ENCODE measurements around the gene AP2A2. TPM values are rescaled to one million over a fixed set of nuclear protein-coding genes. Genes with fewer than 3 reads are reported as not detected.

AP2A2 gene
- total and polyA plus RNA-seq, 5 donors from 2014 or later, result 6.2 to 85.9 (median 7.5) TPM

DNA sequence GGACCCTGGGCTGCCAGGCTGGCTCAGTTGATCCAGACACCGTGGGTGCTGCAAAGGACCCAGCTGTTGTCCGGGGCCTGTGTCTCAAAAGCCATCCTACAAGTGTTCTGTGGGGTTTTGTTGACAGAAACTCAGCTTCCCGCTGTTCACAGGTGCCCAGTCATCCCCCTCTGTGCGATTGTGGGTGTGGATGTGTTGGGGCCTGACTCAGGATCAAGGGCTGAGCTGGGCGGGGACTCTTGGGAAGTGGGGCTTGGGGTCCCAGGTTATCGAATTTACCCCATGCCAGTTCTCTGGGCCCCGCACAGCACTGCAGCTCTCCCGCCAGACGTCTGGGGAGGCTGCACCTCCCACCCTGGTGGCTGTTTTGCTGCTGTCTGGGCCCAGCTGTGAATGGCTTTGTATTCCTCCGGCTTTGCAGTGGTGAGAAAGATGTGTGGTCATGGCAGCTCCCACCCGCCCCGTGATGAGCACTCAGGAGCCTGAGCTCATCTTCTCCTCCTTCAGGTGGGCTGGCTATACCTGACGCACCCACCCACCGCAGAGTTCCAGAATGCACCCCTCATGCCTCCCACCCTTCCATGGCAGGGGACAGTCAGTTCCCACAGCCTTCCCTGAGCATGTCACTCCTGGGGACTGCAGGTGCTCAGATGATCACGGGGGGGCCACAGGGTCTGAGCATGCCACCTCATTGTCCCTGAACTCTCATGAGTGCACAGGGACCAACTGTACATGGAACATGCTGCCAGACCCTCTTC, 3.6 kb upstream of the AP2A2 start:
- no peaks in the 10 kb centered on the region for H3K27me3 Mint-ChIP-seq
- H3K27ac Mint-ChIP-seq, result peak overlapping the region in 1 of 3 donors; percentile 48
- no peaks in the 10 kb centered on the region for H3K9me3 ChIP-seq (ENCODE audit: control insufficient read depth in 2 of 2, low read length in 2 of 2)
- H3K36me3 Mint-ChIP-seq, result no peaks in the 10 kb centered on the region
- no peak overlapping the region for H3K4me3 ChIP-seq (ENCODE audit: low read depth, low read length)
- H3K4me3 Mint-ChIP-seq, result peak overlapping the region in 1 of 4 donors; percentile 58
- no peaks in the 10 kb centered on the region for H3K9me3 Mint-ChIP-seq
- no peak for ATAC-seq (ENCODE audit: low read depth in 2 of 2)
- H3K4me1 Mint-ChIP-seq, result peaks cover 0 to 13% (median 6%) of the 10 kb centered on the region in 4 donors
- no peak for DNase-seq
- H3K27me3 ChIP-seq (ENCODE audit: control insufficient read depth, insufficient read depth, low read length), result no peaks in the 10 kb centered on the region
- peaks cover 9% of the 10 kb centered on the region for H3K4me1 ChIP-seq (ENCODE audit: control insufficient read depth, insufficient read depth, low read length, poor library complexity, severe bottlenecking)
- no peaks in the 10 kb centered on the region for H3K36me3 ChIP-seq (ENCODE audit: control insufficient read depth, insufficient read depth, low read length)
- no peak overlapping the region for H3K27ac ChIP-seq (ENCODE audit: insufficient read depth, low read length, poor library complexity, severe bottlenecking)

DNA sequence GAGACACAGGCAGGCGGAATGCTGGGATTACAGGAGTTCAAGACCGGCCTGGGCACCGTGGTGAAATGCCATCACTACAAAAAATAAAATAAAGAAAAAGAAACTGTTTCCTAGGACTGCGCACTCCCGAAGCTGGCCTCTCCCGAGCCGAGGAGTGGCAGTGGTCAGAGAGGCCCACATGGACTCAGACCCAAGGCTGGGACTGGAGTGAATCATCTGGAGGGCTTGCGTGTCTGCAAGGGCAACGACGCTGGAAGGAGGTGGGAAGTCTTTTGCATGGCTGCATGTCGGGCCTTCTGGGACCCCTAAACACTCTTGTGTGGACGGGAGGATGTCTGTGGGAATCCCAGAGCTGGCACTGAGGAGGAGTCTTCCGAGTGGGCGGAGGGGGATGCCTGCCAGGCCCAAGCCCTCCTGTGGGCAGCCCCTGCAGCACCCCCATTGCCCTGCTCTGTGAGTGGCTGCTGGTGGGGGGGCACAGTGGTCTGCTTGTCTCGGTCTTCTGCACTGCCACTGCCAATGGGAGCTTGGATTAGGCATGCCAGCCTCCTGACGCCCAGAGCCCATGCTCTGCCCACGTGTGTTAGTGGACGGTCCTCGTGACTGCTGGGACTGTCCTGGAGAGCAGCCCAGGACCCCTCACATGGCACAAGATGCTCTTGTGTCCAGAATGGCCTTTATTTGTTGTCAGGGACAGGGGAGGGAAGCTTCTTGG, 1.8 kb upstream of the AP2A2 start:
- Histone ChIP-seq H3K27ac (ENCODE audit: insufficient read depth, low read length, poor library complexity, severe bottlenecking) (no peak overlapping the region), H3K36me3 (ENCODE audit: control insufficient read depth, insufficient read depth, low read length) (no peaks in the 10 kb centered on the region), H3K4me1 (ENCODE audit: control insufficient read depth, insufficient read depth, low read length, poor library complexity, severe bottlenecking) (peaks cover 27% of the 10 kb centered on the region), H3K4me3 (ENCODE audit: low read depth, low read length) (no peak overlapping the region), H3K27me3 (ENCODE audit: control insufficient read depth, insufficient read depth, low read length) (no peaks in the 10 kb centered on the region), H3K9me3 (ENCODE audit: control insufficient read depth in 2 of 2, low read length in 2 of 2) (no peaks in the 10 kb centered on the region)
- peaks cover 4% of the 10 kb centered on the region for H3K27me3 Mint-ChIP-seq
- H3K4me1 Mint-ChIP-seq, result peaks cover 14 to 31% (median 19%) of the 10 kb centered on the region in 4 donors
- peak overlapping the region in 3 of 4 donors; percentile 21 to 67 (median 59) for H3K4me3 Mint-ChIP-seq
- H3K27ac Mint-ChIP-seq, result no peak overlapping the region
- no peaks in the 10 kb centered on the region for H3K9me3 Mint-ChIP-seq
- DNase-seq, result no peak
- no peaks in the 10 kb centered on the region for H3K36me3 Mint-ChIP-seq
- ATAC-seq (ENCODE audit: low read depth in 2 of 2), result no peak

DNA sequence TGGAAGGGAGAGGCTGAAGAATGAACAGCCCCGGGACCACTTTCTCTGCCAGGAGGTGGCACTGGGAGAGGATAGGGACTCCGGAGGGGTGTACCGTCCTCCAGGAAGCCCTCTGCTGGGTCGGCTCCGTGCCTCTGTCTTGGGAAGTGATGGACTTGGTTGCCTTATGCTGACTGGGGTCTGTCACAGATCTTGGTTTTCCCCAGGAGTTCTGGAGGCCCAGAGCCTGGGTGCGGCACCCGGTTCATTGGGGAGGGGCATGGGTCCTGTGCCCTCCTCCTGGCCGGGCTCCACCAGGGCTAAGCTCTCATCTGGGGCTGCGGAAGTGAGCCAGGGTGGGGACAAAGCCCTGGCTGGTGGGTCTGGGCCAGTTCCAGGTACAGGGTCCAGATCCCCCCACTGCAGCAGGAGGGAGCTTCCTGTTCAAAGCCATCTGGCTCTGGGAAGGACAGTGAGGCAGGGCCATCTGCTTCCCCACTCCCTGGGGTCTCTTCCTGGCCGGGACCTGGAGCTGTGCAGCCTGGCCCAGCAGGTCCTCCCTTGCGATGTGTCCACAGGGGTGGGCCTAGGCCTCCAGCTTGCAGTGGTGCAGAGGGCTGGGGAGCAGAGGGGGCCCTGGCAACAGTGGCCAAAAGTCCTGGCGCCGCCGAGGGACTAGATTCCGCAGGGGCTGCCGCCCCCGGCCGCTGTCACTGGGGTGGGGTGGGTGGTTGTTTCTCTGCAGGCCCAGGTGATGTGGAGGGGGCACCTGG, 1.1 kb upstream of the AP2A2 start:
- H3K4me3 ChIP-seq (ENCODE audit: low read depth, low read length), result no peak overlapping the region
- peak overlapping the region in 3 of 4 donors; percentile 21 to 31 (median 29) for H3K4me3 Mint-ChIP-seq
- H3K9me3 ChIP-seq (ENCODE audit: control insufficient read depth in 2 of 2, low read length in 2 of 2), result no peaks in the 10 kb centered on the region
- H3K4me1 ChIP-seq (ENCODE audit: control insufficient read depth, insufficient read depth, low read length, poor library complexity, severe bottlenecking), result peaks cover 34% of the 10 kb centered on the region
- DNase-seq (no peak), ATAC-seq (ENCODE audit: low read depth in 2 of 2) (no peak)
- H3K27ac Mint-ChIP-seq, result peak overlapping the region in 1 of 3 donors; percentile 43
- no peaks in the 10 kb centered on the region for H3K27me3 ChIP-seq (ENCODE audit: control insufficient read depth, insufficient read depth, low read length)
- H3K36me3 Mint-ChIP-seq, result no peaks in the 10 kb centered on the region
- peaks cover 4% of the 10 kb centered on the region for H3K27me3 Mint-ChIP-seq
- no peak overlapping the region for H3K27ac ChIP-seq (ENCODE audit: insufficient read depth, low read length, poor library complexity, severe bottlenecking)
- no peaks in the 10 kb centered on the region for H3K9me3 Mint-ChIP-seq
- H3K36me3 ChIP-seq (ENCODE audit: control insufficient read depth, insufficient read depth, low read length), result no peaks in the 10 kb centered on the region
- peaks cover 16 to 34% (median 23%) of the 10 kb centered on the region in 4 donors for H3K4me1 Mint-ChIP-seq

DNA sequence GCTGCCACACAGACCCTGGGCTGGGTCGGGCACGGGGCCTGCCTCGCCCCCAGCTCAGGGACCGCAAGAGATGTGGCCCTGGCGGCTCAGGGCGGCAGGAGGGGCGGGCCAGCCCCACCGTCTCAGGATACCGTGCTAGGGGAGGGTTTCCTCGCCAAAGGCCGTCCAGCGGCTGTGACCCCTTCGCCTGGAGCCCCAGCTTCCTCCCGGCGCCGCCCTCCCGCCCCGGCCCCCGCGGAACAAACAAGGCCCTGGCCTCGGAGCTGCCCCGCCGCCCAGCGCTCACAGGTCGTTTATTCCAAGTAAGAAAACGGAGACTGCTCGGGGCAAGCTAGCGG, 543 bp upstream of the AP2A2 start:
- H3K4me1 ChIP-seq (ENCODE audit: control insufficient read depth, insufficient read depth, low read length, poor library complexity, severe bottlenecking), result peaks cover 37% of the 10 kb centered on the region
- no peak overlapping the region for H3K4me3 Mint-ChIP-seq
- H3K36me3 Mint-ChIP-seq, result no peaks in the 10 kb centered on the region
- H3K27me3 ChIP-seq (ENCODE audit: control insufficient read depth, insufficient read depth, low read length), result no peaks in the 10 kb centered on the region
- H3K9me3 ChIP-seq (ENCODE audit: control insufficient read depth in 2 of 2, low read length in 2 of 2), result no peaks in the 10 kb centered on the region
- no peak for ATAC-seq (ENCODE audit: low read depth in 2 of 2)
- peaks cover 16 to 37% (median 23%) of the 10 kb centered on the region in 4 donors for H3K4me1 Mint-ChIP-seq
- H3K27ac Mint-ChIP-seq, result no peak overlapping the region
- H3K36me3 ChIP-seq (ENCODE audit: control insufficient read depth, insufficient read depth, low read length), result no peaks in the 10 kb centered on the region
- no peak overlapping the region for H3K4me3 ChIP-seq (ENCODE audit: low read depth, low read length)
- peak in 1 of 3 donors; percentile 14 for DNase-seq
- H3K27ac ChIP-seq (ENCODE audit: insufficient read depth, low read length, poor library complexity, severe bottlenecking), result no peak overlapping the region
- no peaks in the 10 kb centered on the region for H3K9me3 Mint-ChIP-seq
- peaks cover 4% of the 10 kb centered on the region for H3K27me3 Mint-ChIP-seq

DNA sequence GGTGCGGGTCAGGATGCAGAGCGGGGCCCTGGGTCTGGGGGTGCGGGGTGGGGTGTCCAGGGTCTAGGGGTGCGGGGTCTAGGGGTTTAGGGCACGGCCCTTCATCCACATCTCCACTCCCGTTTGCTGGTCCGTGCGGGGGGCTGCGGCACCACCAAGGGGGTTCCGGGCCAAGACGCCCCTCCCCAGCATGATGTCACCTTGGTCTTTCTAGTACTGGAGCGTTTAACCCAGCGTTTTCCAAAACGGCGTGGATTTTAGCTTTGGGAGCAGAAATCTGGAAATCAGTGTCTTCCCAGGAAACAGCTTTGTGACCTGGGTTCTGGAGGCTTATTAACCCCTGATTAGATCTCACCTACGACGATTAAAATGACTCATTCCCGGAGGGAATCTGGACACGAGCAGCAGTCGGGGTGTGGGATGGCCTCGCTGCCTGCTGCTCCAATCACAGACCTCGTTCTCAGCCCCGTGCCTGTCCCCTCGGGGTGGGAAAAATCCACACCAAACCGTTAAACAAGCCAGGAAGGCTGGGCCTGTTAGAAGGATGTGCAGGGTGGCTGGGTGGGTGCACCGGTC, 759 bp downstream of the AP2A2 start:
- H3K36me3 Mint-ChIP-seq, result peaks cover 5% of the 10 kb centered on the region
- Histone ChIP-seq H3K9me3 (ENCODE audit: control insufficient read depth in 2 of 2, low read length in 2 of 2) (no peaks in the 10 kb centered on the region), H3K27ac (ENCODE audit: insufficient read depth, low read length, poor library complexity, severe bottlenecking) (peak overlapping the region; percentile 73), H3K4me3 (ENCODE audit: low read depth, low read length) (peak overlapping the region; percentile 76), H3K27me3 (ENCODE audit: control insufficient read depth, insufficient read depth, low read length) (no peaks in the 10 kb centered on the region), H3K4me1 (ENCODE audit: control insufficient read depth, insufficient read depth, low read length, poor library complexity, severe bottlenecking) (peaks cover 44% of the 10 kb centered on the region), H3K36me3 (ENCODE audit: control insufficient read depth, insufficient read depth, low read length) (no peaks in the 10 kb centered on the region)
- DNase-seq, result no peak
- peaks cover 16 to 47% (median 31%) of the 10 kb centered on the region in 4 donors for H3K4me1 Mint-ChIP-seq
- no peaks in the 10 kb centered on the region for H3K9me3 Mint-ChIP-seq
- peak overlapping the region; percentile 90 to 93 (median 92) for H3K27ac Mint-ChIP-seq
- H3K4me3 Mint-ChIP-seq, result peak overlapping the region; percentile 84 to 95 (median 88)
- peaks cover 4% of the 10 kb centered on the region for H3K27me3 Mint-ChIP-seq
- ATAC-seq (ENCODE audit: low read depth in 2 of 2), result no peak

DNA sequence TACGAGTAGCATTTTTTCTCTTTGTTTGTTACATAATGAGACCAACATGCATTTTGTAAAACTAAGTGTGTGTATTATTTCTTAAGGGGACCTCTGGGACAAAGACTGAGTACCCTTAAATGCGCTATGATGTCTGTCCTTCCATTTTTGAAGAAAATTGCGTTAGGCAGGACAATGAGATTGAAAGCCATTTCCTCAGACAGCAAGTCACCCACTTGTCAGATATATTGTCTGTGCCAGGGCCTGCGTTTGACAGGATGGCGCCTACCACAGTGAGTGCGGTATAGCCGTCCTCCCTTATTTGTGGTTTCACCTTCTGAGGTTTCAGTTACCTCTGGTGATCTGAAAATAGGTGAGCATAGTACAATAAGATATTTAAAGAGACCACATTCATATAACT, 2.2 kb downstream of the AP2A2 start:
- Histone ChIP-seq H3K4me3 (ENCODE audit: low read depth, low read length) (peak overlapping the region; percentile 76), H3K27me3 (ENCODE audit: control insufficient read depth, insufficient read depth, low read length) (no peaks in the 10 kb centered on the region), H3K9me3 (ENCODE audit: control insufficient read depth in 2 of 2, low read length in 2 of 2) (no peaks in the 10 kb centered on the region), H3K36me3 (ENCODE audit: control insufficient read depth, insufficient read depth, low read length) (no peaks in the 10 kb centered on the region), H3K4me1 (ENCODE audit: control insufficient read depth, insufficient read depth, low read length, poor library complexity, severe bottlenecking) (peaks cover 44% of the 10 kb centered on the region), H3K27ac (ENCODE audit: insufficient read depth, low read length, poor library complexity, severe bottlenecking) (peak overlapping the region; percentile 73)
- Mint-ChIP-seq H3K27me3 (peaks cover 4% of the 10 kb centered on the region), H3K4me1 (peaks cover 16 to 59% (median 37%) of the 10 kb centered on the region in 4 donors), H3K9me3 (no peaks in the 10 kb centered on the region), H3K36me3 (peaks cover 9% of the 10 kb centered on the region), H3K27ac (peak overlapping the region; percentile 90 to 93 (median 92)), H3K4me3 (peak overlapping the region; percentile 84 to 95 (median 92))
- ATAC-seq (ENCODE audit: low read depth in 2 of 2), result peak; percentile 35
- DNase-seq, result peak; percentile 23 to 83 (median 68)

DNA sequence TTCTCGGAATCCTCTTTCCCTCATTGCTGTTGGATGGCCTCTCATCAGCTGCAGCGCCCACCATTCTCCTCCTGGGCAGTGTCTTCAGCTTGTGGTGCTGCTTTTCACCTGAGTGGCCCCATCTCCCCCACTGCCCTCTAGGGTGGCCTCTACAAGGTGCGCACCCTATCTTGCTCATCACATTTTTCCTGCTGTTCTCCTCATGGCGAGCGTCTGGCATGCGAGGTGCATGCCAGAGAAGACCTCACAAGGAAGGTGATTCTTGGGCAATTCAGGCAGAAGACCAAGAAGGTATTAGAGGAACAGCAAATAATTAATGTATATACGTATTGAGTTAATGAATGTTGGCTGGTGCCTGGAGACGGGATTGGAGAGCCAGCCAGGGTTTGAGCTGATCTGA, 3.1 kb downstream of the AP2A2 start:
- ATAC-seq (ENCODE audit: low read depth in 2 of 2) (no peak), DNase-seq (no peak)
- Mint-ChIP-seq H3K27ac (peak overlapping the region; percentile 72 to 91 (median 90)), H3K4me3 (peak overlapping the region; percentile 84 to 90 (median 89)), H3K9me3 (no peaks in the 10 kb centered on the region), H3K4me1 (peaks cover 16 to 68% (median 46%) of the 10 kb centered on the region in 4 donors), H3K36me3 (peaks cover 12% of the 10 kb centered on the region), H3K27me3 (peaks cover 4% of the 10 kb centered on the region)
- Histone ChIP-seq H3K27me3 (ENCODE audit: control insufficient read depth, insufficient read depth, low read length) (no peaks in the 10 kb centered on the region), H3K9me3 (ENCODE audit: control insufficient read depth in 2 of 2, low read length in 2 of 2) (no peaks in the 10 kb centered on the region), H3K36me3 (ENCODE audit: control insufficient read depth, insufficient read depth, low read length) (no peaks in the 10 kb centered on the region), H3K27ac (ENCODE audit: insufficient read depth, low read length, poor library complexity, severe bottlenecking) (no peak overlapping the region), H3K4me1 (ENCODE audit: control insufficient read depth, insufficient read depth, low read length, poor library complexity, severe bottlenecking) (peaks cover 44% of the 10 kb centered on the region), H3K4me3 (ENCODE audit: low read depth, low read length) (peak overlapping the region; percentile 76)
